ENCODE measurements around the gene GPC5. TPM values are rescaled to one million over a fixed set of nuclear protein-coding genes. Genes with fewer than 3 reads are reported as not detected.

The GPC5 gene
- total and polyA plus RNA-seq, 2 of the 8 experiments (the other 6 are each of a cell fraction or from before 2014, with no cell fraction given): 0.20 to 0.39 TPM

DNA sequence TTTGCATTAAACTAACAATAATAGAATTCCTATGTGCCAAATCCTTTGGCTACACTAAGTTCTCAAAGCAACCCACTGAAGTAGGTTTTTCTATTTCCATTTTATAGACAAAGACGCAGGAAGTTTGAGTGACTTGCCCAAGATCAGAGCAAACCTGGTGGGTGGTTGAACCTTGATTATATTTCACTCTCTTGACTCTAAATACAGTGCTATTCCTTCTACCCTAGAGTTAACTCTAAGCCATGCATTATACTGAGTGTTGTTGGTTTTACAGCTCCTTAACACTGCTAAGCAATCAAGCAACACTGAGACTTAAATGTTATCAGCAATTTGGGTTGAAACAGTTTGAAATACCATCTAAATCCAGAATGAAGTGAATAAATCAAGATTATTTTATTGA, 1014.6 kb downstream of the GPC5 start:
- 91% methylated on average over 1 of the region's 1 CpG; no CpG with 5 or more reads in 1 of the 2 experiments for whole genome bisulfite sequencing, 2 experiments (ENCODE audit: extremely low coverage in 1 of 2, insufficient coverage in 1 of 2, insufficient read length in 1 of 2, insufficient replicate concordance in 2 of 2, low coverage in 1 of 2, low lambda C conversion rate in 2 of 2, missing lambda C conversion rate in 1 of 2)
- Histone ChIP-seq H3K4me3 (ENCODE audit: extremely low read depth in 1 of 4, insufficient read depth in 2 of 4, low read depth in 3 of 4, low read length in 4 of 4) (no peak overlapping the region), H3K14ac (ENCODE audit: insufficient read length) (no peak overlapping the region), H3K4me2 (ENCODE audit: insufficient read depth in 1 of 2, low read depth in 2 of 2, low read length in 2 of 2) (no peak overlapping the region), H3K18ac (ENCODE audit: extremely low read depth, low read length) (no peak overlapping the region), H3K4me1 (replicated peaks in 1 of 4; ENCODE audit: control insufficient read depth in 3 of 4, insufficient read depth in 4 of 4, low read length in 3 of 4) (peaks cover 0 to 4% (median 1%) of the 10 kb centered on the region in 4 experiments; a peak in 1 of 7 replicates), H3K4ac (replicated peaks; ENCODE audit: insufficient read length, low read depth, low read length) (no peak overlapping the region), H3K27me3 (replicated peaks in 1 of 4; ENCODE audit: control insufficient read depth in 3 of 4, extremely low read depth in 1 of 4, insufficient read depth in 3 of 4, low read length in 3 of 4) (no peaks in the 10 kb centered on the region), H2BK12ac (ENCODE audit: low read depth, low read length) (no peak overlapping the region), H2BK5ac (ENCODE audit: low read depth, low read length) (no peak overlapping the region), H3K56ac (replicated peaks; ENCODE audit: insufficient read length, low read depth, low read length) (no peak overlapping the region), H3K27ac (ENCODE audit: low read depth, low read length) (no peak overlapping the region), H2BK120ac (replicated peaks; ENCODE audit: low read depth, low read length) (no peak overlapping the region), H3K9ac (replicated peaks in 1 of 4; ENCODE audit: extremely low read depth in 1 of 4, low read depth in 3 of 4, low read length in 3 of 4) (no peak overlapping the region), H3K23ac (ENCODE audit: insufficient read length) (no peak overlapping the region), H3K79me1 (ENCODE audit: low read depth, low read length) (no peaks in the 10 kb centered on the region), H4K5ac (ENCODE audit: insufficient read length, low read depth, low read length) (no peak overlapping the region), H3K79me2 (ENCODE audit: control insufficient read depth in 1 of 2, insufficient read depth in 2 of 2, low read length in 2 of 2) (no peaks in the 10 kb centered on the region), H4K20me1 (replicated peaks in 1 of 2; ENCODE audit: control insufficient read depth in 1 of 2, insufficient read depth in 2 of 2, low read length in 2 of 2) (no peaks in the 10 kb centered on the region), H4K91ac (replicated peaks; ENCODE audit: insufficient read length, low read length) (no peak overlapping the region), H4K8ac (ENCODE audit: extremely low read depth, insufficient read depth, low read length) (no peak overlapping the region), H2BK15ac (ENCODE audit: low read length) (no peak overlapping the region), H3K23me2 (ENCODE audit: low read depth, low read length) (no peaks in the 10 kb centered on the region), H3K9me3 (ENCODE audit: insufficient read depth in 2 of 2, low read depth in 1 of 2, low read length in 1 of 2) (no peaks in the 10 kb centered on the region), H2AFZ (ENCODE audit: low read length) (no peak overlapping the region), H3K36me3 (ENCODE audit: control insufficient read depth in 2 of 4, insufficient read depth in 4 of 4, low read length in 3 of 4) (no peaks in the 10 kb centered on the region), H2BK20ac (ENCODE audit: low read length) (no peak overlapping the region), H2AK5ac (ENCODE audit: low read depth, low read length) (no peak overlapping the region)
- no peak for DNase-seq (ENCODE audit: low read depth in 1 of 2, low spot score in 2 of 2)
- FAIRE-seq: no peak
- ChIA-PET CTCF (ENCODE audit: partially characterized antibody) (interaction anchor here (1.5 to 2.5 kb wide), 2 partner anchors 9 to 13 kb away, joined by 5 read pairs; no protein-coding TSS in a partner anchor), POLR2A (ENCODE audit: partially characterized antibody) (no interaction called here)
- TF ChIP-seq CHD1 (IDR thresholded peaks at IDR 0.05; ENCODE audit: low read depth, low read length): no peak
- TF ChIP-seq POLR2A (IDR thresholded peaks at IDR 0.05; ENCODE audit: control extremely low read depth in 1 of 2, low read depth in 2 of 2, low read length in 2 of 2): no peak
- no peak for TF ChIP-seq CBX8 (IDR thresholded peaks at IDR 0.05; ENCODE audit: borderline replicate concordance, low read depth, low read length)
- no peak for TF ChIP-seq SP2 (IDR thresholded peaks at IDR 0.05; ENCODE audit: low read length)
- TF ChIP-seq SP1 (IDR thresholded peaks at IDR 0.05; ENCODE audit: low read depth, low read length): no peak
- no peak for TF ChIP-seq TAF7 (optimal IDR thresholded peaks at IDR 0.05; ENCODE audit: borderline replicate concordance, low read depth, low read length)

All from H1 (cell line).